BJ (cell line): ENCODE data around the gene NPR3. TPM values are rescaled to one million over a fixed set of nuclear protein-coding genes. Genes with fewer than 3 reads are reported as not detected.

Experiments used
- CTCF ChIA-PET: fragments of 350-600 bp; formaldehyde crosslinking; extraction: SDS; loops from one replicate; lab custom pipeline; 2021; ENCODE audit warnings: antibody characterized with exemption, inconsistent platforms; lab: Yijun Ruan, JAX
- POLR2A ChIA-PET: fragments of 300-600 bp; sonication (Branson Sonifier 250); formaldehyde crosslinking; extraction: SDS; loops from one replicate; lab custom pipeline; 2021; ENCODE audit warnings: antibody characterized with exemption; lab: Charles Lee
- DNase-seq: peaks from one replicate; pipeline ENCODE4 v3.0.0-alpha.2; 2011; ENCODE audit warnings: low read depth
- H3K27me3 ChIP-seq: 2 replicates; pipeline ENCODE4 v1.6.0; 2011; ENCODE audit warnings: low read length; ENCODE audit not compliant: control insufficient read depth, insufficient read depth
- H3K36me3 ChIP-seq: 2 replicates; pipeline ENCODE4 v1.5.1; 2011; ENCODE audit warnings: low read length; ENCODE audit not compliant: control insufficient read depth, insufficient read depth
- H3K4me3 ChIP-seq: 2 replicates; pipeline ENCODE4 v1.5.1; 2011; ENCODE audit warnings: low read depth, mild to moderate bottlenecking, control low read depth, low read length
- polyA plus RNA-seq: library from polyadenylated mRNA; depleted of rRNA; stranded (reverse); fragments of >200 nt; gene quantifications from 2 replicates; pipeline ENCODE4 v1.2.3, GENCODE V29; 2011
- TF ChIP-seq, protein P1 (sequence below): IDR thresholded peaks from 2 replicates; pipeline ENCODE4 v1.5.1; 2011; ENCODE audit warnings: low read depth, mild to moderate bottlenecking, control low read depth, inconsistent platforms, low read length, moderate library complexity; ENCODE audit not compliant: insufficient read depth

Gene NPR3
- polyA plus RNA-seq, 1 experiment = 8.1 TPM

DNA sequence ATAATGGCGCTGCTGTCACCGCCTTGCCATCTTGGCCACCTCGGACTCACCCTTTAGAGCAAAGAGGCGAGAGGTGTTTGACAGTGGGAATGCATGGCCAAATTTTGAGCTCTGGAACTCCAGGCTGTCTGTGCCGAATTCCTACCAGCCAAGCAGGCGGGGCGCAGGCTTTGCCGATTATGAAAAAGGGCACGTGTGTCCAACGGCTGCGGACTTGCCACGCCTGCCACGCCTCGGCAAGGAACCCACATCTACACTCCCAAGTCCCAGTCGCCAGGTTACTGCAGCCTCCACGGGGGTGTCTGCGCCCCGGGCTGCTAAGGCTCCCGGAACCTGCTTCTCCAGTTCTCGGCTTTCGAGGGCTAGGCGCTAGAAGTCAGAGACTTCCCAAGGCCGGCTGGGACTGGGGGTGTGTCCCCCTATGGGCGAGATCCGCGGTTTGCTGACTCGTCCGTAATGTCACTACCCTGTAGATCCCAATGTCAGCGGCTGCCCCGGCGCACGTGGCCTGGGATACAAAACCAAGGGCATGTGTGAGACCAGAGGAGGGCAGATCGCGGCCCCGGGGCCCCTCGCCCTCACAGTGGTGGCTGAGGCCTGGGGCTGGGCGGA, 2.8 kb downstream of the NPR3 start:
- Histone ChIP-seq H3K4me3 (peak overlapping the region; percentile 61), H3K36me3 (no peaks in the 10 kb centered on the region), H3K27me3 (no peaks in the 10 kb centered on the region)
- DNase-seq = no peak
- ChIA-PET CTCF (interaction anchor here (1.0 to 4.0 kb wide), 4 partner anchors 138 to 709 kb away, joined by 3 to 16 read pairs (median 4); no protein-coding TSS in a partner anchor), POLR2A (no interaction called here)
- TF ChIP-seq, protein P1, sequence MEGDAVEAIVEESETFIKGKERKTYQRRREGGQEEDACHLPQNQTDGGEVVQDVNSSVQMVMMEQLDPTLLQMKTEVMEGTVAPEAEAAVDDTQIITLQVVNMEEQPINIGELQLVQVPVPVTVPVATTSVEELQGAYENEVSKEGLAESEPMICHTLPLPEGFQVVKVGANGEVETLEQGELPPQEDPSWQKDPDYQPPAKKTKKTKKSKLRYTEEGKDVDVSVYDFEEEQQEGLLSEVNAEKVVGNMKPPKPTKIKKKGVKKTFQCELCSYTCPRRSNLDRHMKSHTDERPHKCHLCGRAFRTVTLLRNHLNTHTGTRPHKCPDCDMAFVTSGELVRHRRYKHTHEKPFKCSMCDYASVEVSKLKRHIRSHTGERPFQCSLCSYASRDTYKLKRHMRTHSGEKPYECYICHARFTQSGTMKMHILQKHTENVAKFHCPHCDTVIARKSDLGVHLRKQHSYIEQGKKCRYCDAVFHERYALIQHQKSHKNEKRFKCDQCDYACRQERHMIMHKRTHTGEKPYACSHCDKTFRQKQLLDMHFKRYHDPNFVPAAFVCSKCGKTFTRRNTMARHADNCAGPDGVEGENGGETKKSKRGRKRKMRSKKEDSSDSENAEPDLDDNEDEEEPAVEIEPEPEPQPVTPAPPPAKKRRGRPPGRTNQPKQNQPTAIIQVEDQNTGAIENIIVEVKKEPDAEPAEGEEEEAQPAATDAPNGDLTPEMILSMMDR = no peak

DNA sequence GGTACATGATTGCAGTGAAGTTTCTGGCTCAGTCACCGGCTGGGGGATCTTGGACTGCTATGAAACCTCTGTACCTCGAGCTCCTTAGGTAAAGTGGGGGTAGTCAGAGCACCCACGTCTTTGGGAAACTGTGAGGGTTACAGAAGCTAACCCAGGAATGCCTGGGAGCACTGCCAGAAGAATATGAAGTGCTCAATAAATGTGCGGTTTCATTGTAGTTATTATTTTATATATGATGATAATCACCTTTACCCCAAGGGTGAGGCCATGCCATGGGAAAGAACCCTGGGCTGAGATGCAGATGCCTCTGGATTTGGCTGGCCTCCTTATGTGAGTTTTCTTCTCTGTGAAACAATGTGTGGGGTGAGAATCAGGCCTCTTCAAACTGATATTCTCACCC, 3.7 kb downstream of the NPR3 start:
- no peak overlapping the region for H3K4me3 ChIP-seq
- POLR2A ChIA-PET = no interaction called here
- no peaks in the 10 kb centered on the region for H3K27me3 ChIP-seq
- TF ChIP-seq, protein P1 = no peak
- H3K36me3 ChIP-seq = no peaks in the 10 kb centered on the region
- DNase-seq = no peak
- CTCF ChIA-PET = interaction anchor here (1.6 to 2.3 kb wide), 2 partner anchors 80 to 708 kb away, joined by 3 to 7 read pairs; no protein-coding TSS in a partner anchor

- H3K4me3 ChIP-seq = no peak overlapping the region
- CTCF ChIA-PET = interaction anchor here (1.0 to 1.2 kb wide), 2 partner anchors 10 to 27 kb away, joined by 3 to 4 read pairs; no protein-coding TSS in a partner anchor
- no peak for DNase-seq
- TF ChIP-seq, protein P1 = no peak
- POLR2A ChIA-PET = no interaction called here
- no peaks in the 10 kb centered on the region for H3K36me3 ChIP-seq
- no peaks in the 10 kb centered on the region for H3K27me3 ChIP-seq
Measured at GRCh38 chr5:32720300-32720699, 9.2 kb downstream of the NPR3 start.

DNA sequence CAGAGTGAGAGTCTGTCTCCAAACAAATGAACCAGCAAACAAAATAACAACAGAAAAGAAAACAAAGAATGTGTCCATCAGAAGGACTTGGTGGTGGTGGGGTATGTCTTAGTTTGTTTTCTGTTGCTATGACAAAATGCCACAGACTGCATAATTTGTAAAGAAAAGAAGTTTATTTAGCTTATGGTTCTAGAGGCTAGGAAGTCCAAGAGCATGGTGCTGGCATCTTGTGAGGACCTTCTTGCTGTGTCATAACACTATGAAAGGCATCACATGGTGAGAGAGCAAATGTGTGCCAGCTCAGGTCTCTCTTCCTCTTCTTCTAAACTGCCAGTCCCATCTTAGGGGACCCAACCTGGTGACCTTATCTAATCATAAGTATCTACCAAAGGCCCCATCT, 10.5 kb downstream of the NPR3 start:
- TF ChIP-seq, protein P1 = no peak
- POLR2A ChIA-PET = no interaction called here
- CTCF ChIA-PET = interaction anchor here (0.8 kb wide), 1 partner anchor 9 kb away, joined by 5 read pairs; no protein-coding TSS in a partner anchor
- no peak for DNase-seq
- Histone ChIP-seq H3K27me3 (no peaks in the 10 kb centered on the region), H3K4me3 (no peak overlapping the region), H3K36me3 (no peaks in the 10 kb centered on the region)

DNA sequence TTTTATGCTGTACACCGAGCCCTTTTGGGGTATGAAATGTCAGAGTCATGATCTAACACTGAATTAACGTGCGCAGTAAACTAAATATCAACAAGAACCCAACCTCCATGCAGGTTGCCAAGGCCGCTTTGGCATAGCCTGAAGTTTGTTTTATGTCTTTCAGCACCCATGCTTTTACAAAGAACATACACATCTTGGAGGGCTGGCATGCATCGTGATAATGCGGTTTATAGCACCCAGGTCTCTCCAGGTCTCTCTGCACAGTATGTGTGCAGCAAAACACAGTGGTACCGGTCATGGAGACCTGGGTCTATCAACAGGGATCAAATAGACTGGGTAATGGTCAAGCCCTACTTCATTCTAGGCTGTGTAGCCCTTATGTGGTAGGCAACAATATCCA, 11.8 kb downstream of the NPR3 start:
- Histone ChIP-seq H3K36me3 (no peaks in the 10 kb centered on the region), H3K27me3 (no peaks in the 10 kb centered on the region), H3K4me3 (no peak overlapping the region)
- DNase-seq = no peak
- CTCF ChIA-PET = no interaction called here
- TF ChIP-seq, protein P1 = no peak
- POLR2A ChIA-PET = no interaction called here
